ENCODE results near the gene PDE2A. TPM values are rescaled to one million over a fixed set of nuclear protein-coding genes. Genes with fewer than 3 reads are reported as not detected.

The PDE2A gene
- total and polyA plus RNA-seq, 2 of the 4 experiments (the other 2 are of a cell fraction), result 0.02 TPM; not detected in 1

DNA sequence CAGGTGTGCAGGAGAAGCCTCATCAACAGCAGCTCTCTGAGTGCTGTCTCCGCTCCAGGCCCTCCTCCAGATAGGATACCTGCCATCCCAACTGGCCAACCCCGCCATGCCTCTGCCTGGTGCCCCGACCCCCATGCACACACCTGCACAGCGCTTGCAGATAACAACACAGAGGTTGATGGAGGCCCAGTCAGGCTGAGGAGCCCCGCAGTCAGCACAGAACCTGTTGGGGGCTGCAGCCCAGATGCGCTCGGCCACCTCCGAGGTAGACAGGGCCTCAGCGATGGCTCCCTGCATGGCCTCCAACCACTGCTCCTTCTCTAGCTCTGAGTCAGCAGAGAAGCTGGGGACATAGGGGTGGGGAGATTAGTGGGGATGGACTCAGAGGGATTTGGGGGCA is 32.8 kb upstream of the PDE2A start:
- dilution Hi-C loops (cut with HindIII; ENCODE audit: low sequenced_read_pairs, unreplicated experiment), result no loop called here
- DNase-seq (no peak), ATAC-seq (ENCODE audit: low read depth) (no peak)
- 100% methylated on average over 2 of the region's 9 CpGs; no CpG with 5 or more reads in 1 of the 2 experiments for WGBS, 2 experiments (ENCODE audit: extremely low coverage in 2 of 2, insufficient read length in 1 of 2)
- Histone ChIP-seq H3K9me1 (ENCODE audit: insufficient read depth, low read length) (0 out of 2 replicates have a peak, but pooled peaks cover 6% of the 10 kb centered on the region), H3K56ac (ENCODE audit: extremely low read depth, insufficient read depth, low read length) (no peak overlapping the region), H3K23ac (ENCODE audit: low read depth, low read length) (no peak overlapping the region), H3K4me2 (ENCODE audit: low read depth, low read length) (no peak overlapping the region), H3K4me3 (ENCODE audit: insufficient read depth, low read depth, low read length) (no peak overlapping the region), H2BK15ac (ENCODE audit: low read depth, low read length) (no peak overlapping the region), H2BK5ac (ENCODE audit: low read depth, low read length, poor library complexity, severe bottlenecking) (no peak overlapping the region), H3K36me3 (ENCODE audit: control insufficient read depth, insufficient read depth, low read length) (peaks cover 72% of the 10 kb centered on the region), H3K14ac (replicated peaks; ENCODE audit: low read depth, low read length) (no peak overlapping the region), H4K8ac (ENCODE audit: low read depth in 2 of 2, low read length in 2 of 2) (no peak overlapping the region), H3K4me1 (ENCODE audit: control insufficient read depth, insufficient read depth, low read length) (peaks cover 16% of the 10 kb centered on the region), H3K27me3 (ENCODE audit: control insufficient read depth, insufficient read depth, low read length) (no peaks in the 10 kb centered on the region), H3K79me1 (ENCODE audit: low read depth in 1 of 2, low read length in 2 of 2) (peaks cover 0 to 32% of the 10 kb centered on the region in 2 experiments), H2AK9ac (replicated peaks; ENCODE audit: low read depth, low read length, poor library complexity) (no peak overlapping the region), H3K9me3 (ENCODE audit: control insufficient read depth, insufficient read depth, low read length) (no peaks in the 10 kb centered on the region), H2AK5ac (ENCODE audit: low read depth, low read length) (no peak overlapping the region), H4K20me1 (ENCODE audit: insufficient read depth, low read length) (peaks cover 35% of the 10 kb centered on the region), H3K27ac (ENCODE audit: insufficient read depth, low read length) (no peak overlapping the region), H2AFZ (replicated peaks; ENCODE audit: low read length, poor library complexity) (no peak overlapping the region), H3K4ac (ENCODE audit: low read depth, low read length) (no peak overlapping the region), H2BK20ac (ENCODE audit: low read depth, low read length) (no peak overlapping the region), H3K9ac (ENCODE audit: low read depth, low read length) (no peak overlapping the region), H3K18ac (ENCODE audit: low read depth, low read length) (no peak overlapping the region), H4K91ac (ENCODE audit: insufficient read depth, low read depth, low read length) (no peak overlapping the region), H2BK120ac (ENCODE audit: low read depth, low read length) (no peak overlapping the region), H4K5ac (ENCODE audit: low read depth, low read length) (no peak overlapping the region)
- in situ Hi-C loops (cut with MboI; ENCODE audit: low sequenced_read_pairs), result no loop called here
- intact Hi-C loops (cut with micrococcal nuclease), result no loop called here
- ChIA-PET POLR2A (ENCODE audit: unreplicated experiment) (no interaction called here), CTCF (no interaction called here)
- BruUV-seq (replicated peaks), result no TSS peak
- TF ChIP-seq FOS (IDR thresholded peaks at IDR 0.05; ENCODE audit: low read depth, low read length) (no peak), MAFK (IDR thresholded peaks at IDR 0.05; ENCODE audit: low read depth, low read length) (no peak), CHD1 (IDR thresholded peaks at IDR 0.05; ENCODE audit: low read depth, low read length) (no peak), MAZ (IDR thresholded peaks at IDR 0.05; ENCODE audit: borderline replicate concordance, low read depth, low read length) (no peak), POLR2A (IDR thresholded peaks at IDR 0.05; ENCODE audit: low read depth, low read length) (no peak), MXI1 (IDR thresholded peaks at IDR 0.05; ENCODE audit: borderline replicate concordance, low read depth, low read length) (no peak), BHLHE40 (IDR thresholded peaks at IDR 0.05; ENCODE audit: low read depth, low read length) (no peak), CEBPB (IDR thresholded peaks at IDR 0.05; ENCODE audit: low read depth, low read length) (no peak), RAD21 (IDR thresholded peaks at IDR 0.05; ENCODE audit: low read length) (no peak), NFE2L2 (IDR thresholded peaks at IDR 0.05; ENCODE audit: low read depth, low read length) (no peak), RCOR1 (IDR thresholded peaks at IDR 0.05; ENCODE audit: insufficient replicate concordance, low read length) (no peak), SMC3 (IDR thresholded peaks at IDR 0.05; ENCODE audit: low read depth, low read length) (no peak), RFX5 (IDR thresholded peaks at IDR 0.05; ENCODE audit: low read depth, low read length) (no peak)
- TF ChIP-seq, protein P1, sequence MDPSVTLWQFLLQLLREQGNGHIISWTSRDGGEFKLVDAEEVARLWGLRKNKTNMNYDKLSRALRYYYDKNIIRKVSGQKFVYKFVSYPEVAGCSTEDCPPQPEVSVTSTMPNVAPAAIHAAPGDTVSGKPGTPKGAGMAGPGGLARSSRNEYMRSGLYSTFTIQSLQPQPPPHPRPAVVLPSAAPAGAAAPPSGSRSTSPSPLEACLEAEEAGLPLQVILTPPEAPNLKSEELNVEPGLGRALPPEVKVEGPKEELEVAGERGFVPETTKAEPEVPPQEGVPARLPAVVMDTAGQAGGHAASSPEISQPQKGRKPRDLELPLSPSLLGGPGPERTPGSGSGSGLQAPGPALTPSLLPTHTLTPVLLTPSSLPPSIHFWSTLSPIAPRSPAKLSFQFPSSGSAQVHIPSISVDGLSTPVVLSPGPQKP (IDR thresholded peaks at IDR 0.05; ENCODE audit: borderline replicate concordance, low read depth, low read length), result no peak
- TF ChIP-seq, protein P2, sequence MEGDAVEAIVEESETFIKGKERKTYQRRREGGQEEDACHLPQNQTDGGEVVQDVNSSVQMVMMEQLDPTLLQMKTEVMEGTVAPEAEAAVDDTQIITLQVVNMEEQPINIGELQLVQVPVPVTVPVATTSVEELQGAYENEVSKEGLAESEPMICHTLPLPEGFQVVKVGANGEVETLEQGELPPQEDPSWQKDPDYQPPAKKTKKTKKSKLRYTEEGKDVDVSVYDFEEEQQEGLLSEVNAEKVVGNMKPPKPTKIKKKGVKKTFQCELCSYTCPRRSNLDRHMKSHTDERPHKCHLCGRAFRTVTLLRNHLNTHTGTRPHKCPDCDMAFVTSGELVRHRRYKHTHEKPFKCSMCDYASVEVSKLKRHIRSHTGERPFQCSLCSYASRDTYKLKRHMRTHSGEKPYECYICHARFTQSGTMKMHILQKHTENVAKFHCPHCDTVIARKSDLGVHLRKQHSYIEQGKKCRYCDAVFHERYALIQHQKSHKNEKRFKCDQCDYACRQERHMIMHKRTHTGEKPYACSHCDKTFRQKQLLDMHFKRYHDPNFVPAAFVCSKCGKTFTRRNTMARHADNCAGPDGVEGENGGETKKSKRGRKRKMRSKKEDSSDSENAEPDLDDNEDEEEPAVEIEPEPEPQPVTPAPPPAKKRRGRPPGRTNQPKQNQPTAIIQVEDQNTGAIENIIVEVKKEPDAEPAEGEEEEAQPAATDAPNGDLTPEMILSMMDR (conservative IDR thresholded peaks at IDR 0.05; ENCODE audit: low read depth, low read length), result no peak
- TF ChIP-seq, protein P3, sequence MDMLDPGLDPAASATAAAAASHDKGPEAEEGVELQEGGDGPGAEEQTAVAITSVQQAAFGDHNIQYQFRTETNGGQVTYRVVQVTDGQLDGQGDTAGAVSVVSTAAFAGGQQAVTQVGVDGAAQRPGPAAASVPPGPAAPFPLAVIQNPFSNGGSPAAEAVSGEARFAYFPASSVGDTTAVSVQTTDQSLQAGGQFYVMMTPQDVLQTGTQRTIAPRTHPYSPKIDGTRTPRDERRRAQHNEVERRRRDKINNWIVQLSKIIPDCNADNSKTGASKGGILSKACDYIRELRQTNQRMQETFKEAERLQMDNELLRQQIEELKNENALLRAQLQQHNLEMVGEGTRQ (IDR thresholded peaks at IDR 0.05; ENCODE audit: low read depth, low read length), result no peak

Data from IMR-90 (cell line).